ENCODE measurements around the gene TSSC4. TPM values are rescaled to one million over a fixed set of nuclear protein-coding genes. Genes with fewer than 3 reads are reported as not detected.

Gene TSSC4
- total RNA-seq, 1 donor from 2014 or later: 37.6 TPM

DNA sequence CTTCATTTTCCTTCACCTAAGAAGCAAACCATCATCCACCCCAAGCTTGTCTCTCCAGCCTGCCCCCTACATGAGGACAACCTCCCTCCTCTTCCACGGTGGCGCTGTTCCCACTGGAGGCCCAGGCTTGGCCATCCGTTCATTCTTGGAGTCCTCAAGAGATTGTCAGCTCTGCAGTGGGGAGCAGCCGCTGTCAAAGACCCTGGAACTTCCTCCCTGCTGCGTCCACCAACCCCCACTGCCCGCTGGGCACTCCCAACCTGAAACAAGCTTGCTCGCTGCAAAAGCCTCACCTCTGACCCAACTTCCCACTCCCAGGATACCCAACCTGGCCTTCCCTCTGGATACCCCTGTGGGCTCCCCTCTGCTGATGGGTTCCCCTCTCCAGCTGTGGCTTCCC, 33.8 kb upstream of the TSSC4 start:
- no peak for DNase-seq (ENCODE audit: extremely low spot score in 2 of 2)
- TF ChIP-seq POLR2AphosphoS5 (IDR thresholded peaks at IDR 0.05; ENCODE audit: insufficient read depth in 1 of 2, low read depth in 1 of 2) (no peak), CTCF (IDR thresholded peaks at IDR 0.05) (no peak), POLR2A (IDR thresholded peaks at IDR 0.05) (no peak)
- Histone ChIP-seq H3K4me3 (no peak overlapping the region), H3K9me3 (no peaks in the 10 kb centered on the region), H3K27ac (no peak overlapping the region), H3K27me3 (no peaks in the 10 kb centered on the region), H3K4me1 (peaks cover 4% of the 10 kb centered on the region), H3K36me3 (no peaks in the 10 kb centered on the region)
- intact Hi-C loops (cut with DNase I): no loop called here

GRCh38 chr11:2367266-2368160, 33.0 kb upstream of the TSSC4 start:
- H3K9me3 ChIP-seq: no peaks in the 10 kb centered on the region
- no peak overlapping the region for H3K4me3 ChIP-seq
- intact Hi-C loops (cut with DNase I): no loop called here
- H3K27me3 ChIP-seq: no peaks in the 10 kb centered on the region
- peaks cover 4% of the 10 kb centered on the region for H3K4me1 ChIP-seq
- H3K27ac ChIP-seq: no peak overlapping the region
- no peaks in the 10 kb centered on the region for H3K36me3 ChIP-seq
- DNase-seq (ENCODE audit: extremely low spot score in 2 of 2): no peak
- TF ChIP-seq CTCF (IDR thresholded peaks at IDR 0.05) (no peak), POLR2A (IDR thresholded peaks at IDR 0.05) (no peak), POLR2AphosphoS5 (IDR thresholded peaks at IDR 0.05; ENCODE audit: insufficient read depth in 1 of 2, low read depth in 1 of 2) (no peak)

DNA sequence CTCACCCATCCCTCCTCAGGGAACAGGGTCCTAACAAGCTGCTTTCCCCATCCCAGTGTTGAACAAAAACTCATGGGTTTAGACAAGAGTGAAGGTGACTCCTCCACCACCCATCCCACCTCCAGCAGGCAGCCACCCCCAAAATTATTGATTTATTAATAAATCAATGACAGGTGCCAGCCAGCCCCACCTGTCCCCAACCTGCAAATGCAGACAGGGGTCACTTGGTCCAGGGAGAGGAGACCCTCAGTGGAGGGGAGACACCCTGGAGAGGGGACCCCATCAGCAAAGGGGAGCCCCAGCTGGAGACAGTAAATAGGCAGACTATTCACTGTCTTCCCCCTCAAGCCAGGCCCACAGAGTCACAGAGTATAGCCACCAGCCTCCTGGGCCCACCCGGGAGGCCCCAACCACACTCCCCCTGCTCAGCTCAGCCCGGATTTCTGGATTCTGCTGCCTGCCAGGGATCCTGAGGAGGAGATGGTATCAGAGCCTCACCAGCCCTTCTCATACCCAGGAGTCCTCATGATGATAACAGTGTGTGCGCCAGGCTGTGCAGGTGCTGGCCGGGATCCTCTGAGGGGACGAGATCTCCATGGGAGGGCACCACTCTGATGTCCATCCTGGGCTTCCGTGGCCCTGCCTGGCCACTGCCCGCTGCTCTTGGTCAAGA, 32.2 kb upstream of the TSSC4 start:
- TF ChIP-seq POLR2AphosphoS5 (IDR thresholded peaks at IDR 0.05; ENCODE audit: insufficient read depth in 1 of 2, low read depth in 1 of 2): no peak
- TF ChIP-seq POLR2A (IDR thresholded peaks at IDR 0.05): no peak
- TF ChIP-seq CTCF (IDR thresholded peaks at IDR 0.05): no peak
- H3K4me1 ChIP-seq: peaks cover 4% of the 10 kb centered on the region
- no peak overlapping the region for H3K4me3 ChIP-seq
- H3K27ac ChIP-seq: no peak overlapping the region
- H3K27me3 ChIP-seq: no peaks in the 10 kb centered on the region
- no peak for DNase-seq (ENCODE audit: extremely low spot score in 2 of 2)
- no peaks in the 10 kb centered on the region for H3K9me3 ChIP-seq
- H3K36me3 ChIP-seq: no peaks in the 10 kb centered on the region
- intact Hi-C loops (cut with DNase I): no loop called here

DNA sequence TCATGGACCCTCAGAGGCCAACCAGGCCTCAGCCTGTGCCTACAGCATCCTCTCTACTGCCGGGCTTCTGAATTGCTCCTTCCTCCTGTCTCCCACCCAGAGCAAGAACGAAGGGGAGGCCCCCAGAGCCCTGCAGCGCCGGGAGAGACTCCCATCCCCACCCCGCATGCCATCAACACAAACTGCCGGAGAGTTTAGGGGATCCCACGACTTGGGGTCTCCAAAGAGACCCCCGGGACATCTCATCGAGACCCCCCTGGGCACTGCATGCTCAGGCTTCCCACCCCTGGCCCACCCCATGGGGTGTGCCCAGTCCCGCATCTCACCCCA, 31.7 kb upstream of the TSSC4 start:
- DNase-seq (ENCODE audit: extremely low spot score in 2 of 2): no peak
- no peaks in the 10 kb centered on the region for H3K9me3 ChIP-seq
- H3K4me1 ChIP-seq: peaks cover 4% of the 10 kb centered on the region
- no peaks in the 10 kb centered on the region for H3K36me3 ChIP-seq
- intact Hi-C loops (cut with DNase I): no loop called here
- no peak overlapping the region for H3K4me3 ChIP-seq
- no peaks in the 10 kb centered on the region for H3K27me3 ChIP-seq
- TF ChIP-seq POLR2A (IDR thresholded peaks at IDR 0.05) (no peak), CTCF (IDR thresholded peaks at IDR 0.05) (no peak), POLR2AphosphoS5 (IDR thresholded peaks at IDR 0.05; ENCODE audit: insufficient read depth in 1 of 2, low read depth in 1 of 2) (no peak)
- H3K27ac ChIP-seq: no peak overlapping the region

DNA sequence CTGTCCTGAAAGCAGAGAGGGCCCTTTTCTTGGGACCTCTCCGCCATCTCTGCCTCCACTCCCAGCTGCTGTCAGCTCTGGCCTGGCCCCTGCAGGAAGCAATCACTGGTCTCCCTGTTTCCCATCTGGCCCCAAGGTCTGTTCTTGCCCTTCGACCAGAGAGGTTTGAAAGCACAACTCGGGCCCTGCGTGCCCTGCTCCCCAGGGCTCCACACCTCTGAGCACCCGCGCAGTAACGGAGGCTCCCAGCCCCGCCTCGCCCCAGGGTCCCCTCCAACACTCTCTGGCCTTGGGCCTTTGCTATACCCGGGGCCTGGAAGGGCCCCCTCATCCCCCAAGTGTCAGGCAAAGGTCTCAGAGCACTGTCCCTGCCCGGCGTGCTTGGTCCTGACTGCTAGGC, 31.2 kb upstream of the TSSC4 start:
- H3K27ac ChIP-seq: no peak overlapping the region
- TF ChIP-seq CTCF (IDR thresholded peaks at IDR 0.05) (no peak), POLR2A (IDR thresholded peaks at IDR 0.05) (no peak), POLR2AphosphoS5 (IDR thresholded peaks at IDR 0.05; ENCODE audit: insufficient read depth in 1 of 2, low read depth in 1 of 2) (no peak)
- no peaks in the 10 kb centered on the region for H3K9me3 ChIP-seq
- intact Hi-C loops (cut with DNase I): no loop called here
- no peaks in the 10 kb centered on the region for H3K36me3 ChIP-seq
- H3K4me1 ChIP-seq: peaks cover 4% of the 10 kb centered on the region
- H3K27me3 ChIP-seq: no peaks in the 10 kb centered on the region
- no peak overlapping the region for H3K4me3 ChIP-seq
- no peak for DNase-seq (ENCODE audit: extremely low spot score in 2 of 2)
